Peyer's patch (tissue), 4 donors: ENCODE results near the gene TMTC2. TPM values are rescaled to one million over a fixed set of nuclear protein-coding genes. Genes with fewer than 3 reads are reported as not detected.

ENCODE experiments used
- DNase-seq, 3 donors: peaks; one replicate each; pipeline ENCODE4 v3.0.0-alpha.2; 2017 to 2019
- H3K27ac ChIP-seq, 4 donors: fragments of 200-600 bp; sonication (generic); one replicate each; pipeline ENCODE4 v1.5.1; 2016 to 2019
- H3K27me3 ChIP-seq, 2 donors: fragments of 200-600 bp; sonication (generic); one replicate each; pipeline ENCODE4 v1.5.1; 2019
- H3K36me3 ChIP-seq, 3 donors: fragments of 200-600 bp; sonication (generic); one replicate each; pipeline ENCODE4 v1.5.1; 2016 to 2019
- H3K4me1 ChIP-seq, 4 donors: fragments of 200-600 bp; sonication (generic); one replicate each; pipeline ENCODE4 v1.5.1; 2016 to 2019
- H3K4me3 ChIP-seq, 4 donors: fragments of 200-600 bp; sonication (generic); 1 replicate in 3 of 4; 2 replicates in 1 of 4; pipeline ENCODE4 v1.5.1; 2016 to 2019; ENCODE audit warnings: mild to moderate bottlenecking in 1 of 4
- H3K9me3 ChIP-seq, 4 donors: fragments of 200-600 bp; sonication (generic); one replicate each; pipeline ENCODE4 v1.5.1; 2016 to 2019; ENCODE audit warnings: mild to moderate bottlenecking in 1 of 4
- CTCF ChIP-seq, 6 experiments: fragments of 450-650 bp in 4 of 6; fragments of 200-600 bp in 2 of 6; sonication (generic) in 1 of 6; IDR thresholded peaks; one replicate each; pipeline ENCODE4 v1.5.1; 2017 to 2019; ENCODE audit warnings: antibody characterized with exemption in 6 of 6, mild to moderate bottlenecking in 3 of 6, moderate library complexity in 1 of 6
- POLR2A ChIP-seq, 2 donors: fragments of 450-650 bp; IDR thresholded peaks; one replicate each; pipeline ENCODE4 v1.5.1; 2017; ENCODE audit warnings: antibody characterized with exemption in 2 of 2, mild to moderate bottlenecking in 2 of 2, moderate library complexity in 2 of 2
- total RNA-seq, 4 donors: library from RNA; depleted of rRNA; stranded (reverse); fragments of >200 nt; gene quantifications; one replicate each; pipeline ENCODE4 v1.1.0, GENCODE V29; 2016

TMTC2 gene
- total RNA-seq, 4 donors from 2014 or later, result 7.0 to 19.8 (median 8.5) TPM

- no peaks in the 10 kb centered on the region for H3K4me1 ChIP-seq
- H3K4me3 ChIP-seq, result no peak overlapping the region
- no peaks in the 10 kb centered on the region for H3K27me3 ChIP-seq
- H3K36me3 ChIP-seq, result no peaks in the 10 kb centered on the region
- TF ChIP-seq CTCF (IDR thresholded peaks at IDR 0.05), result no peak
- TF ChIP-seq POLR2A (IDR thresholded peaks at IDR 0.05), result no peak
- no peaks in the 10 kb centered on the region for H3K9me3 ChIP-seq
- DNase-seq, result no peak
- H3K27ac ChIP-seq, result no peak overlapping the region
Observed at GRCh38 chr12:82793751-82794281, 107.1 kb downstream of the TMTC2 start.

- DNase-seq, result no peak
- no peaks in the 10 kb centered on the region for H3K27me3 ChIP-seq
- H3K4me3 ChIP-seq, result no peak overlapping the region
- H3K9me3 ChIP-seq, result no peaks in the 10 kb centered on the region
- no peak overlapping the region for H3K27ac ChIP-seq
- H3K36me3 ChIP-seq, result no peaks in the 10 kb centered on the region
- no peak for TF ChIP-seq POLR2A (IDR thresholded peaks at IDR 0.05)
- TF ChIP-seq CTCF (IDR thresholded peaks at IDR 0.05), result no peak
- H3K4me1 ChIP-seq, result no peaks in the 10 kb centered on the region
Observed at GRCh38 chr12:82797480-82797879, 110.8 kb downstream of the TMTC2 start.

GRCh38 chr12:82800185-82800584 lies 113.5 kb downstream of the TMTC2 start:
- Histone ChIP-seq H3K27me3 (no peaks in the 10 kb centered on the region), H3K4me1 (no peaks in the 10 kb centered on the region), H3K4me3 (no peak overlapping the region), H3K9me3 (no peaks in the 10 kb centered on the region), H3K27ac (no peak overlapping the region), H3K36me3 (no peaks in the 10 kb centered on the region)
- TF ChIP-seq POLR2A (IDR thresholded peaks at IDR 0.05) (no peak), CTCF (IDR thresholded peaks at IDR 0.05) (no peak)
- DNase-seq, result no peak

GRCh38 chr12:82801951-82802610 lies 115.4 kb downstream of the TMTC2 start:
- Histone ChIP-seq H3K4me1 (no peaks in the 10 kb centered on the region), H3K9me3 (no peaks in the 10 kb centered on the region), H3K4me3 (no peak overlapping the region), H3K27me3 (no peaks in the 10 kb centered on the region), H3K27ac (no peak overlapping the region), H3K36me3 (no peaks in the 10 kb centered on the region)
- TF ChIP-seq POLR2A (IDR thresholded peaks at IDR 0.05) (no peak), CTCF (IDR thresholded peaks at IDR 0.05) (no peak)
- no peak for DNase-seq

- no peaks in the 10 kb centered on the region for H3K4me1 ChIP-seq
- no peaks in the 10 kb centered on the region for H3K27me3 ChIP-seq
- no peaks in the 10 kb centered on the region for H3K9me3 ChIP-seq
- no peak overlapping the region for H3K27ac ChIP-seq
- H3K4me3 ChIP-seq, result no peak overlapping the region
- no peaks in the 10 kb centered on the region for H3K36me3 ChIP-seq
- TF ChIP-seq CTCF (IDR thresholded peaks at IDR 0.05) (no peak), POLR2A (IDR thresholded peaks at IDR 0.05) (no peak)
- no peak for DNase-seq
Observed at GRCh38 chr12:82803201-82803600, 116.5 kb downstream of the TMTC2 start.
